Measurements from ENCODE around the gene FOSL1.
"Not testable (repeated sequence)": the region's sequence is repeated elsewhere in the genome, so short reads cannot be mapped to it uniquely, and the experiment has no call there.

The FOSL1 gene

DNA sequence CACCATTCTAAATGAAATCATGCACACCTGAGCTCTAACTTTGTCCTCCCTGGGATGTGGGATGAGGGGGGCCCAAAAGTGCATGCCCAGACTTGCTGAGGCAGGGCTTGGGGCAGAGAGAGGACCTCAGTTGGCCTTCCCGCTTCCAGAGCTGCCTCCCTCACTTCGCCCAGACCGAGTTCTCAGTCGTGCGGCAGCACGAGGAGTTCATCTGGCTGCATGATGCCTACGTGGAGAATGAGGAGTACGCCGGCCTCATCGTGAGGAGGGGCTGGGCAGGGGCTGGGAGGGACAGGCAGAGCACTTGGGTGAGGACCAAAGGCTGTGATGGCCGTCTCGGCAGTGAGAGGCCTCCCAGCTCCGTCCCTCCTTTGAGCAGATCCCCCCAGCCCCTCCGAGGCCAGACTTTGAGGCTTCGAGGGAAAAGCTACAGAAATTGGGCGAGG lies 50.4 kb downstream of the FOSL1 start:
- no peak for DNase-seq

DNA sequence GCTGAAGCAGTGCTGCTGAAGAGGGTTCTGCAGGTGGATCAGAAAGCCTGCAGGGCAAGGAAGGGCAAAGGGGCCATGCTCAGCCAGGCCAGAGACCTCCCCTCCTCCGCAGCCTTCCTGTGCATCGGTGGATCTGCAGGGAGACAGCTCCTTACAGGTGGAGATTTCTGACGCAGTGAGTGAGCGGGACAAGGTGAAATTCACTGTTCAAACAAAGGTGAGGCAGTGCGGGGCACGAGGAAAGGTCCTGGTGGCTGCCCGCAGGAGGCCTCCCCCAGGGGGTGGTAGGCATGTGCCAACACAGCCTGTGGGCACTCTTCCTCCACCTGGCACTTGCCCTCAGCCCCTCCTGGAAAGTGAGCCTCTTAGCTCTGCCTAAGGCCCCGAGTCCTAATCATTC lies 50.8 kb downstream of the FOSL1 start:
- no peak for DNase-seq

DNA sequence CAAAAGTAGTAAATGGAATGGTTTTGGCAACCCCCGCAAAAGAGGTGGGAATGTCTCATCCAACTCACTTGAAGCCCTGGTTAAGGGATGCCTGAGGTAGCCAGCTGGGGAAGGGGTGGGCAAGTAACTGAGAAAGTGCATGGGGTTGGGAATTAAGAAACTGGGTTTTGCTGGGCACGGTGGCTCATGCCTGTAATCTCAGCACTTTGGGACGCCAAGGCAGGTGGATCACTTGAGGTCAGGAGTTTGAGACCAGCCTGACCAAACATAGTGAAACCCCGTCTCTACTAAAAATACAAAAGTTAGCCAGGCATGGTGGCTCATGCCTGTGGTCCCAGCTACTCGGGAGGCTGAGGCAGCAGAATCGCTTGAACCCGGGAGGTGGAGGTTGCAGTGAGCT lies 51.5 kb downstream of the FOSL1 start:
- DNase-seq: not testable (repeated sequence)

DNA sequence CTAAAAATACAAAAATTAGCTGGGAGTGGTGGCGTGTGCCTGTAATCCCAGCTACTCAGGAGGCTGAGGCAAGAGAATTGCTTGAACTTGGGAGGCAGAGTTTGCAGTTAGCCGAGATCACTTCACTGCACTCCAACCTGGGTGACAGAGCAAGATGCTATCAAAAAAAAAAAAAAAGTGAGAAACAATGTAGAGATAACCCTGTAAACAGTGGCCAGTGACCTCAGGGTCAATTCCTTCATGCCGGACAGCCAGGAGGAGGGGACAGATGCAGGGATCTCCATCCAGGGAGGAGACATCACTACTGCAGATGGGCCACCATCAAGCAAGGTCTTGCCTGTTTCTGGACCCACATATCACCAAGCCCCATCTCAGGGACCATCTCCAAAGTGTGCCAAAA lies 52.4 kb downstream of the FOSL1 start:
- no peak for DNase-seq

DNA sequence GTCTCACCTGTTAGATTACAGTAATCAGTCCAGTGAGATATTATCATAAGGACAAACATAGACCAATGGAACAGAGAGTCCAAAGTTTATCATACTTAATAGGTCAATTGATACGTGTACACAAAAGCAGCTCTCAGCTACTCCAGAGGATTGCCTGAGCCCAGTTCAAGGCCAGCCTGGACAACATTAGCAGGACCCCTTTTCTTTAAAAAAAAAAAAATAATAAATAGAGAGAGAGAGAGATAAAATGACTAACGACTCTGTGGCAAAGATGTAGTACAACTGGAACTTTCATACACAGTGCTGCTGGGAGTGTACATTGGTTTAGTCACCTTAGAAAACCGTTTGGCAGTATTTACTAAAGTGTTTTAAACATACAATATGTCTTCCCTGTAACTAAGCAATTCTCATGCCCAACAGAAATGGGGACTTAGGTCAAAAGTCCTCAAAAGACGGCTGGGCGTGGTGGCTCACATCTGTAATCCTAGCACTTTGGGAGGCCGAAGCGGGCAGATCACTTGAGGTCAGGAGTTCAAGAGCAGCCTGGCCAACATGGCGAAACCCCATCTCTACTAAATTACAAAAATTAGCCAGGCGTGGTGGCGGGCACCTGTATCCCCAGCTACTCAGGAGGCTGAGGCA lies 55.8 kb downstream of the FOSL1 start:
- no peak for DNase-seq

DNA sequence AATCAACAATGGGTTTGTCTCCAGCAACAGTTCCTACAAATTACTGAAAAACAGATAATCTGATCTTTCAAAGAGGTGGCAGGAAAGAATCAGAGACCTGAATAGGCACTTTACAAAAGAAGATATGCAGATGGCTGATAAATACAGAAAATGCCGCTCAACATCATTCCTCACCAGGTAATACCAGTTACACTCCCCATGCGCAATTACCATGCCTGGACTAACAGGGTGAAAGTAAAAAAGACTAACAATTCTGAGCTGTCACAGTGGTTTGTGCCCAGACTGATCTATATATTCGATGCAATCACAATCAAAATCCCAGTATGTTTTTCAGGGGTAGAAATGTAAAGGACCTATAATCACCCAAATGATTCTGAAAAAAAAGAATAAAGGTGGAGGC lies 56.4 kb downstream of the FOSL1 start:
- DNase-seq: no peak

DNA sequence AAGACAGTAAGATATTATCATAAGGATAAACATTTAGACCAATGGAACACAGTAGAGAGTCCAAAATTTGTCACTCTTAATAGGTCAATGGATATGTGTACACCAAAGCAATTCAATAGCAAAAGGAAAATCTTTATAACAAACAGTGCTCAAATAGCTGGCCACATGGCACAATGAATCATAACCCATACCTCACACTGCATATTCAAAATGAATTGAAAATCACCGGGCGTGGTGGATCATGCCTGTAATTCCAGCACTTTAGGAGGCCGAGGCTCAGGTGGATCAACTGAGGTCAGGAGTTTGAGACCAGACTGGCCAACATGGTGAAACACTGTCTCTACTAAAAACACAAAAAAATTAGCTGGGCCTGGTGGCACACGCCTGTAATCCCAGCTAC lies 58.0 kb downstream of the FOSL1 start:
- no peak for DNase-seq

Measured in DMS153 (cell line).